ENCODE measurements around the gene SMU1. TPM values are rescaled to one million over a fixed set of nuclear protein-coding genes. Genes with fewer than 3 reads are reported as not detected.

Gene SMU1
- total RNA-seq, 1 donor from 2014 or later: 25.4 TPM

GRCh38 chr9:33024966-33025571 lies 51.4 kb downstream of the SMU1 start, which contains the start of gene DNAJA1:
TSS of gene DNAJA1 (plus strand) at chr9:33025273. CDS start at chr9:33026485, 1,212 bp downstream.
- Mint-ChIP-seq H3K27me3 (no peaks in the 10 kb centered on the region), H3K4me3 (peak within 1 kb of the TSS; percentile 97), H3K9me3 (no peaks in the 10 kb centered on the region), H3K4me1 (ENCODE audit: unreplicated experiment) (peaks cover 39% of the 10 kb centered on the region), H3K27ac (peak within 1 kb of the TSS; percentile 97), H3K36me3 (peaks cover 36% of the 10 kb centered on the region)
- DNase-seq (ENCODE audit: extremely low spot score, unreplicated experiment): peak; percentile 98
- no peak for TF ChIP-seq CTCF (conservative IDR thresholded peaks at IDR 0.05)

GRCh38 chr9:33024126-33024965 lies 52.1 kb downstream of the SMU1 start:
- H3K4me1 Mint-ChIP-seq (ENCODE audit: unreplicated experiment): peaks cover 34% of the 10 kb centered on the region
- peaks cover 30% of the 10 kb centered on the region for H3K36me3 Mint-ChIP-seq
- H3K9me3 Mint-ChIP-seq: no peaks in the 10 kb centered on the region
- H3K27me3 Mint-ChIP-seq: no peaks in the 10 kb centered on the region
- peak overlapping the region; percentile 97 for H3K4me3 Mint-ChIP-seq
- TF ChIP-seq CTCF (conservative IDR thresholded peaks at IDR 0.05): no peak
- DNase-seq (ENCODE audit: extremely low spot score, unreplicated experiment): no peak
- peak overlapping the region; percentile 97 for H3K27ac Mint-ChIP-seq

GRCh38 chr9:33023661-33024060 lies 52.8 kb downstream of the SMU1 start:
- no peak for DNase-seq (ENCODE audit: extremely low spot score, unreplicated experiment)
- TF ChIP-seq CTCF (conservative IDR thresholded peaks at IDR 0.05): no peak
- Mint-ChIP-seq H3K4me1 (ENCODE audit: unreplicated experiment) (peaks cover 27% of the 10 kb centered on the region), H3K9me3 (no peaks in the 10 kb centered on the region), H3K4me3 (peak overlapping the region; percentile 97), H3K36me3 (peaks cover 30% of the 10 kb centered on the region), H3K27ac (peak overlapping the region; percentile 97), H3K27me3 (no peaks in the 10 kb centered on the region)

- H3K9me3 Mint-ChIP-seq: no peaks in the 10 kb centered on the region
- H3K4me3 Mint-ChIP-seq: peak overlapping the region; percentile 50
- TF ChIP-seq CTCF (conservative IDR thresholded peaks at IDR 0.05): no peak
- peaks cover 25% of the 10 kb centered on the region for H3K4me1 Mint-ChIP-seq (ENCODE audit: unreplicated experiment)
- peak overlapping the region; percentile 21 for H3K27ac Mint-ChIP-seq
- peaks cover 26% of the 10 kb centered on the region for H3K36me3 Mint-ChIP-seq
- no peaks in the 10 kb centered on the region for H3K27me3 Mint-ChIP-seq
- no peak for DNase-seq (ENCODE audit: extremely low spot score, unreplicated experiment)
Observed at GRCh38 chr9:33022755-33023154, 53.7 kb downstream of the SMU1 start.

- H3K36me3 Mint-ChIP-seq: peaks cover 26% of the 10 kb centered on the region
- no peaks in the 10 kb centered on the region for H3K27me3 Mint-ChIP-seq
- H3K4me1 Mint-ChIP-seq (ENCODE audit: unreplicated experiment): peaks cover 25% of the 10 kb centered on the region
- peak overlapping the region; percentile 50 for H3K4me3 Mint-ChIP-seq
- H3K9me3 Mint-ChIP-seq: no peaks in the 10 kb centered on the region
- TF ChIP-seq CTCF (conservative IDR thresholded peaks at IDR 0.05): no peak
- H3K27ac Mint-ChIP-seq: no peak overlapping the region
- DNase-seq (ENCODE audit: extremely low spot score, unreplicated experiment): no peak
Observed at GRCh38 chr9:33022303-33022702, 54.2 kb downstream of the SMU1 start.
